ENCODE data around the gene RANBP3L. TPM values are rescaled to one million over a fixed set of nuclear protein-coding genes. Genes with fewer than 3 reads are reported as not detected.
A peak's percentile ranks its signal among the peaks of the same experiment; 100 is the strongest.

Gene RANBP3L
- total and polyA plus RNA-seq, 9 of the 15 experiments (the other 6 are each of a cell fraction or from before 2014, with no cell fraction given) = 0.01 to 0.06 TPM; not detected in 7

DNA sequence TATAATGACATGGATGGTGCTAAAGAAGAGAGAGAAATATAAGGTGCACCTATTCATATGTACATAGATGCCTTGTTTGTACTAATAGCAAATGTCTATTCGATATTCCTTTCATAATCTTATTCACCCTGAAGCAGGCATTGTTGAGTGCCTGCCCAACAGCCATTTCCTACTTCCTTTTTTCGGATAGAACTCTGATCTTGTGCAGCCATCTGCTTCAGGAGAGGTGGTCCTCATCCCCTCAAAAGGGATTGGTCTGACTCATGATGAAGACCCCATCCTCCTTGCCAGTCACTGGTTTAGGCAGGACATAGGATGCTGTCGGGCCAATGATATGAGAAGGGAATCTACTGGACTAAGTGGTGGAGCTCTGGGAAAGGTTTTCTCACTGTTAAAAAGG, 8.4 kb upstream of the RANBP3L start:
- Histone ChIP-seq H2AFZ (ENCODE audit: low read depth, low read length) (no peak overlapping the region), H4K20me1 (replicated peaks; ENCODE audit: control insufficient read depth, insufficient read depth, low read length) (no peaks in the 10 kb centered on the region), H3K9me1 (ENCODE audit: control insufficient read depth, insufficient read depth, low read length) (no peaks in the 10 kb centered on the region), H3K36me3 (ENCODE audit: control insufficient read depth, insufficient read depth, low read length) (no peaks in the 10 kb centered on the region), H3K9ac (ENCODE audit: insufficient read depth in 1 of 2, low read depth in 2 of 2, low read length in 2 of 2) (no peak overlapping the region), H3K4me3 (no peak overlapping the region), H3K79me2 (ENCODE audit: control insufficient read depth, insufficient read depth, low read length) (no peaks in the 10 kb centered on the region), H3K27me3 (ENCODE audit: control insufficient read depth in 2 of 2, insufficient read depth in 2 of 2, low read length in 2 of 2) (peaks cover 0 to 2% of the 10 kb centered on the region in 2 experiments; a peak in 1 of 5 replicates), H3K4me2 (ENCODE audit: insufficient read depth, low read length) (no peak overlapping the region), H3K9me3 (replicated peaks; ENCODE audit: control insufficient read depth, insufficient read depth, low read depth, low read length) (no peaks in the 10 kb centered on the region), H3K27ac (ENCODE audit: extremely low read depth, low read depth, low read length) (no peak overlapping the region), H3K4me1 (replicated peaks in 1 of 2; ENCODE audit: control insufficient read depth in 2 of 2, insufficient read depth in 2 of 2, low read length in 2 of 2) (no peaks in the 10 kb centered on the region)
- intact Hi-C loops (cut with micrococcal nuclease) (loop anchor here (5.0 kb wide), 1 partner anchor 87 kb away; no protein-coding TSS in a partner anchor), in situ Hi-C loops (cut with MboI) (no loop called here)
- FAIRE-seq = no peak
- no peak for ATAC-seq
- DNase-seq (ENCODE audit: extremely low read depth in 1 of 4, low spot score in 3 of 4) = no peak
- 0% methylated on average over 3 of the region's 3 CpGs for WGBS (ENCODE audit: insufficient coverage, low coverage, missing lambda C conversion rate)
- CTCF ChIA-PET (ENCODE audit: low intra/inter-chr PET ratio) = no interaction called here
- BruUV-seq (replicated peaks) = no TSS peak
- POLR2A ChIA-PET = no interaction called here
- TF ChIP-seq SPI1 (IDR thresholded peaks at IDR 0.05; ENCODE audit: borderline replicate concordance, low read depth, low read length) (0 out of 2 replicates have a peak, but pooled peaks have one; percentile 6), CHD1 (IDR thresholded peaks at IDR 0.05; ENCODE audit: low read length) (no peak), BHLHE40 (IDR thresholded peaks at IDR 0.05; ENCODE audit: low read length) (no peak)

DNA sequence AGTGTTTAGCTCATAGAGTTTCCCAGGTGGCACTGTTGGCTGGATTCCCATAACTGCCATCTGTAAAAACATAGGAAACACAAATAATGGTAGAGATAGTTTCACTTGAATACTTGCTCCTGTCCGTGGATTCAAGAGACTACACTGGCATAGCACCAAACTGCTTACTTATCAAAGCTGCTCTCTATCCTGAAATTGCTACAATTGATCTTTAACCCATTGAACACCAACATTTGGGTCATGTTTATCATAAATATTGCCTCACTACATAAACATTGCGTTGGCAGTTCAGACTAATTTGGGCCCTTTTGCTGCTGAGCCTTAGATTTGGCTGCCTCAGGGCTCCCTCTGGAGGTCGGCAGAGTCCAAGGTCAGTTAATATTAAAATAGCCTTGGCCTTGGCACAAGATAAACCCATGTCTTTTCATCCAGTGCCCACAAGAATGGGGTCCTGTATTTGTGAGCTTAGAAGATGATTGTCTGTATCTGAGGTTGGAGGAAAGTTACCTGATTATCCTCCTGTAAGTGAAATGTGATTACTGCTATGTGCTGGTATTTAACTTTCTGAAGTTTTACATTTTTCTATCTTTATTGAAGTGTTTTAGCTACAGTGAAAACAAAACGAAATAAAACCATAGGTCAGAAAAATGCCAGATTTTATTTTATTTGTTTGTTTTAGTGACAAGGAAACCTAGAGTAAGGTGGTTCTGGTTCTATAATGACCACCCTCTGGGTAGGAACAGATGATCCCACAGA, 4.0 kb upstream of the RANBP3L start:
- CTCF ChIA-PET (ENCODE audit: low intra/inter-chr PET ratio) = interaction anchor here (0.9 to 1.9 kb wide), 11 partner anchors 38 to 387 kb away, joined by 3 to 12 read pairs (median 5); partner anchors contain the start of gene NADK2
- H3K36me3 ChIP-seq (ENCODE audit: control insufficient read depth, insufficient read depth, low read length) = no peaks in the 10 kb centered on the region
- no peaks in the 10 kb centered on the region for H3K4me1 ChIP-seq (replicated peaks in 1 of 2; ENCODE audit: control insufficient read depth in 2 of 2, insufficient read depth in 2 of 2, low read length in 2 of 2)
- ATAC-seq = peak; percentile 92
- no TSS peak for BruUV-seq (replicated peaks)
- no peak overlapping the region for H3K27ac ChIP-seq (ENCODE audit: extremely low read depth, low read depth, low read length)
- peak overlapping the region; percentile 51 for H2AFZ ChIP-seq (ENCODE audit: low read depth, low read length)
- in situ Hi-C loops (cut with MboI) = loop anchor here (5.0 kb wide), 1 partner anchor 228 kb away; no protein-coding TSS in a partner anchor
- peak; percentile 95 for FAIRE-seq
- H3K9ac ChIP-seq (ENCODE audit: insufficient read depth in 1 of 2, low read depth in 2 of 2, low read length in 2 of 2) = no peak overlapping the region
- H3K4me3 ChIP-seq = no peak overlapping the region
- no peaks in the 10 kb centered on the region for H4K20me1 ChIP-seq (replicated peaks; ENCODE audit: control insufficient read depth, insufficient read depth, low read length)
- intact Hi-C loops (cut with micrococcal nuclease) = loop anchor here (1.0 kb wide), 6 partner anchors 40 to 342 kb away; no protein-coding TSS in a partner anchor
- DNase-seq (ENCODE audit: extremely low read depth in 1 of 4, low spot score in 3 of 4) = peak in 2 of 4 experiments; percentile 34 to 57
- POLR2A ChIA-PET = no interaction called here
- no peaks in the 10 kb centered on the region for H3K9me1 ChIP-seq (ENCODE audit: control insufficient read depth, insufficient read depth, low read length)
- no peaks in the 10 kb centered on the region for H3K9me3 ChIP-seq (replicated peaks; ENCODE audit: control insufficient read depth, insufficient read depth, low read depth, low read length)
- WGBS (ENCODE audit: insufficient coverage, low coverage, missing lambda C conversion rate) = 7% methylated on average over 4 of the region's 4 CpGs
- H3K27me3 ChIP-seq (ENCODE audit: control insufficient read depth in 2 of 2, insufficient read depth in 2 of 2, low read length in 2 of 2) = 0 out of 5 replicates have a peak, but pooled peaks cover 2 to 4% of the 10 kb centered on the region in 2 experiments
- H3K4me2 ChIP-seq (ENCODE audit: insufficient read depth, low read length) = no peak overlapping the region
- no peaks in the 10 kb centered on the region for H3K79me2 ChIP-seq (ENCODE audit: control insufficient read depth, insufficient read depth, low read length)
- no peak for TF ChIP-seq HLTF (IDR thresholded peaks at IDR 0.05)
- no peak for TF ChIP-seq HNRNPK (IDR thresholded peaks at IDR 0.05; ENCODE audit: low read depth, low read length, poor library complexity, severe bottlenecking)
- no peak for TF ChIP-seq EHMT2 (IDR thresholded peaks at IDR 0.05)
- TF ChIP-seq, protein P1, sequence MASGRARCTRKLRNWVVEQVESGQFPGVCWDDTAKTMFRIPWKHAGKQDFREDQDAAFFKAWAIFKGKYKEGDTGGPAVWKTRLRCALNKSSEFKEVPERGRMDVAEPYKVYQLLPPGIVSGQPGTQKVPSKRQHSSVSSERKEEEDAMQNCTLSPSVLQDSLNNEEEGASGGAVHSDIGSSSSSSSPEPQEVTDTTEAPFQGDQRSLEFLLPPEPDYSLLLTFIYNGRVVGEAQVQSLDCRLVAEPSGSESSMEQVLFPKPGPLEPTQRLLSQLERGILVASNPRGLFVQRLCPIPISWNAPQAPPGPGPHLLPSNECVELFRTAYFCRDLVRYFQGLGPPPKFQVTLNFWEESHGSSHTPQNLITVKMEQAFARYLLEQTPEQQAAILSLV (tag; IDR thresholded peaks at IDR 0.05) = no peak
- TF ChIP-seq HDAC2 (IDR thresholded peaks at IDR 0.05) = no peak
- no peak for TF ChIP-seq SMARCB1 (IDR thresholded peaks at IDR 0.05; ENCODE audit: insufficient read length, low read depth)
- no peak for TF ChIP-seq BRD9 (IDR thresholded peaks at IDR 0.05; ENCODE audit: low read depth, partially characterized antibody)
- no peak for TF ChIP-seq FUS (optimal IDR thresholded peaks at IDR 0.05; ENCODE audit: low read depth, low read length)
- peak; percentile 79 for TF ChIP-seq ARID2 (IDR thresholded peaks at IDR 0.05)
- no peak for TF ChIP-seq GABPB2 (CRISPR knock-in tag; conservative IDR thresholded peaks at IDR 0.05)

Measured in K562 (cell line).